M059J (cell line): ENCODE data around the gene JOSD2. TPM values are rescaled to one million over a fixed set of nuclear protein-coding genes. Genes with fewer than 3 reads are reported as not detected.

Source experiments
- total RNA-seq: library from RNA; depleted of rRNA; stranded (reverse); fragments of >200 nt; shearing (Covaris generic); gene quantifications from 2 replicates; pipeline ENCODE4 v1.2.3, GENCODE V29; 2014; rRNA removed

Gene JOSD2
- total RNA-seq, 1 experiment from 2014 or later: 33.7 TPM

Other genes with a start within 250 kb of the JOSD2 start
- not detected in 2 replicates for gene KCNC3, start 181.8 kb downstream of the JOSD2 start, total RNA-seq
- 0.12 and 0.15 TPM in 2 replicates for gene NAPSA, start 145.6 kb downstream of the JOSD2 start, total RNA-seq
- 74.0 and 116 TPM in 2 replicates for gene NR1H2, start 134.7 kb downstream of the JOSD2 start, total RNA-seq
- gene POLD1, start 126.8 kb downstream of the JOSD2 start, total RNA-seq: 22.9 and 50.7 TPM in 2 replicates
- not detected in 2 replicates for gene SPIB, start 92.3 kb downstream of the JOSD2 start, total RNA-seq
- gene MYBPC2, start 78.3 kb downstream of the JOSD2 start, total RNA-seq: not detected in 2 replicates
- 29.2 and 68.1 TPM in 2 replicates for gene EMC10, start 34.7 kb downstream of the JOSD2 start, total RNA-seq
- 0.20 and 1.1 TPM in 2 replicates for gene GARIN5A, start 34.3 kb downstream of the JOSD2 start, total RNA-seq
- not detected in 2 replicates for gene ASPDH, start 2.7 kb upstream of the JOSD2 start, total RNA-seq
- gene LRRC4B, start 57.2 kb upstream of the JOSD2 start, total RNA-seq: not detected in 2 replicates
- gene SYT3, start 128.7 kb upstream of the JOSD2 start, total RNA-seq: not detected in 2 replicates
- gene C19orf81, start 138.3 kb upstream of the JOSD2 start, total RNA-seq: 1.0 and 4.9 TPM in 2 replicates
- gene SHANK1, start 208.6 kb upstream of the JOSD2 start, total RNA-seq: 0.15 TPM in 2 replicates
- 6.1 and 10.0 TPM in 2 replicates for gene CLEC11A, start 212.2 kb upstream of the JOSD2 start, total RNA-seq